Activated CD4-positive, alpha-beta T cell treated with anti-CD3 and anti-CD28 coated beads, Interleukin-2, amount 10 ng/mL, durations not matched to agents 24 days and 14 days (primary cell): ENCODE measurements around the gene CD2. TPM values are rescaled to one million over a fixed set of nuclear protein-coding genes. Genes with fewer than 3 reads are reported as not detected.

Experiments
- DNase-seq: peaks from one replicate; pipeline ENCODE4 v3.0.0; 2022
- H3K27ac Mint-ChIP-seq: one replicate; pipeline ENCODE4 v1.8.0; 2022; ENCODE audit warnings: mild to moderate bottlenecking, mixed read lengths
- H3K27me3 Mint-ChIP-seq: one replicate; pipeline ENCODE4 v1.8.0; 2022; ENCODE audit warnings: mixed read lengths
- H3K36me3 Mint-ChIP-seq: one replicate; pipeline ENCODE4 v1.8.0; 2022; ENCODE audit warnings: low read depth, mild to moderate bottlenecking, mixed read lengths
- H3K4me1 Mint-ChIP-seq: one replicate; pipeline ENCODE4 v1.8.0; 2021; ENCODE audit warnings: mixed read lengths
- H3K4me3 Mint-ChIP-seq: one replicate; pipeline ENCODE4 v1.8.0; 2022; ENCODE audit warnings: mild to moderate bottlenecking, moderate library complexity, mixed read lengths
- H3K9me3 Mint-ChIP-seq: one replicate; pipeline ENCODE4 v1.8.0; 2021; ENCODE audit warnings: mixed read lengths
- intact Hi-C: fragments of 100-400 bp; cut with micrococcal nuclease; formaldehyde crosslinking; loops from one replicate; pipeline ENCODE4 v1.15.1; 2023
- total RNA-seq: library from RNA; stranded (reverse); gene quantifications from 2 replicates; pipeline ENCODE4 v1.2.3, GENCODE V29; 2022

Gene CD2
- total RNA-seq, 1 donor from 2014 or later: 501 TPM

GRCh38 chr1:116786049-116786448 lies 31.8 kb downstream of the CD2 start:
- H3K27ac Mint-ChIP-seq: no peak overlapping the region
- peaks cover 13% of the 10 kb centered on the region for H3K36me3 Mint-ChIP-seq
- peaks cover 13% of the 10 kb centered on the region for H3K9me3 Mint-ChIP-seq
- H3K4me3 Mint-ChIP-seq: no peak overlapping the region
- intact Hi-C loops: no loop called here
- H3K4me1 Mint-ChIP-seq: peaks cover 24% of the 10 kb centered on the region
- H3K27me3 Mint-ChIP-seq: no peaks in the 10 kb centered on the region
- no peak for DNase-seq

DNA sequence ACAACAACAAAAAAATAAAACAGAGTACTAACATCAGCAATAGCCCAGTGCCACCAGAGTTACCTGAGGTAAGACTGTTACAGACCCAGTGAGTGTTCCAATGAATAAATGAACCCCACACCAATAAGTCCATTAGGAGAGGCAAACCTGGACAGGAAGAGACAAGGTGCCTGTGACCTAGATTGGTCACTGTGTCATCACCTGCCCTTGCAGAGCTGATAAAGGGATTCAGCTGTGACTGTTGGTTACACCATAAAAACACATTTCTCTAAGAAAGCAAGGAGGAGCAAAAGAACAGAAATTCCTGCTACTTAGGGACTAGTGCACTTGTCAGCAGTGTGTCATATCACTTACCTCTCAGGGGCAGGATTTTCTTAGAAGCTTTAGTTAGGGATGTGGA lies 37.5 kb downstream of the CD2 start:
- H3K36me3 Mint-ChIP-seq: peaks cover 9% of the 10 kb centered on the region
- no peak overlapping the region for H3K4me3 Mint-ChIP-seq
- peaks cover 9% of the 10 kb centered on the region for H3K9me3 Mint-ChIP-seq
- no peak for DNase-seq
- no peaks in the 10 kb centered on the region for H3K27me3 Mint-ChIP-seq
- H3K4me1 Mint-ChIP-seq: peaks cover 45% of the 10 kb centered on the region
- no peak overlapping the region for H3K27ac Mint-ChIP-seq
- intact Hi-C loops: no loop called here

DNA sequence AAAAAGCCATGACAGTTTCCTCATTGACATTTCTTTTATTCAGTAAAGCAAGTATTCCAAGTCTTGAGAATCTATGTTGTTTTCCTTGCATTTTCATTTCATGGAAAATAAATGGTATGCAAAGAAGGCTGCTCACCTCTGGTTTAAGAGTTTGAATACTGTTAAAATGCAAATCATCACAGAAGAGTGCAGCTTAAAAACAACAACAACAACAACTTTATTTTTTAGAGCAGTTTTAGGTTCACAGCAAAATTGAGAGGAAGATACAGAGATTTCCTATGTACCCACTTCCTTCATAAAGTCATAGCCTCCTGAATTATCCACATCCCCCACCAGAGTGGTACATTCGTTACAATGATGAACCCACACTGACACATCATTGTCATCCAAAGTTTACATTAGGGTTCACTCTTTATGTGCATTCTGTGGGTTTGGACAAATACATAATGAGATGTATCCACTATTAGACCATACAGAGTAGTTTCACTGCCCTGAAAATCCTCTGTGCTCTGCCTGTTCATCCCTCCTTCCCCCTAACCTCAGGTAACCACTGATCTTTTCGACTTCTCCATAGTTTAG lies 39.2 kb downstream of the CD2 start:
- H3K4me1 Mint-ChIP-seq: peaks cover 54% of the 10 kb centered on the region
- H3K9me3 Mint-ChIP-seq: peaks cover 13% of the 10 kb centered on the region
- no peak for DNase-seq
- H3K27me3 Mint-ChIP-seq: no peaks in the 10 kb centered on the region
- peaks cover 21% of the 10 kb centered on the region for H3K36me3 Mint-ChIP-seq
- intact Hi-C loops: no loop called here
- no peak overlapping the region for H3K4me3 Mint-ChIP-seq
- peak overlapping the region; percentile 50 for H3K27ac Mint-ChIP-seq

- no peaks in the 10 kb centered on the region for H3K27me3 Mint-ChIP-seq
- peaks cover 24% of the 10 kb centered on the region for H3K36me3 Mint-ChIP-seq
- H3K27ac Mint-ChIP-seq: no peak overlapping the region
- peaks cover 55% of the 10 kb centered on the region for H3K4me1 Mint-ChIP-seq
- no peak overlapping the region for H3K4me3 Mint-ChIP-seq
- H3K9me3 Mint-ChIP-seq: peaks cover 13% of the 10 kb centered on the region
- DNase-seq: no peak
- intact Hi-C loops: no loop called here
Measured at GRCh38 chr1:116794371-116794770, 40.1 kb downstream of the CD2 start.

DNA sequence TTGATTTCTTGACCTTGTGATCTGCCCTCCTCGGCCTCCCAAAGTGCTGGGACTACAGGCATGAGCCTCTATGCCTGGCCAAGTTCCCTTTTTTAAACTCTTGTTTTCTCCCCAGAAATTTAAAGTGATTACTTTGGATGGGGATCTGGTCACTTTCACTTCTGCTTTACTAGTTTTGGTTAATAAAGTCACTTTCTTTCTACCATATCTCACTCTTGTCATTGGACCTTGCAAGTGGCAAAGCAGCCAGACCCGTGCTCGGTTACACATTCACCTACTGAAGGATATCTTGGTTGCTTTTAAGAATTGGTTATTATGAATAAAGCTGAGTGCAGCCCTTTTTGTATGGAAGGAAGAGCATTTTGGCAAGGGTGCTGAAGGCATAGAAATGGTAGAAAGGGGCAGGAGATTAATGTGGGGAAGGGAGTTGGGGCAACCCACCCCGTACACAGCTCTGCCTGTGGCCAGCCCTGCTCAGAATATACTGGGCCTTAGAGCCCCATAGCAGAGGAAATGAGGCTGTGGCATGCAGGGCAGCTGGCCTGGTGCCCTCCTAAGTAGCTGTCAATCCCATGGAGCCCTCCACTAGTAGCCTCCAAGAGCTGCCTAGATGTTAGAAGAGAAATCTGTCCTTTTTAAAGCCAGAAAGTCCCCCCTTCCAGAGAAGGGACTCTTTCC lies 40.7 kb downstream of the CD2 start:
- Mint-ChIP-seq H3K27me3 (no peaks in the 10 kb centered on the region), H3K4me3 (no peak overlapping the region), H3K36me3 (peaks cover 24% of the 10 kb centered on the region), H3K4me1 (peaks cover 55% of the 10 kb centered on the region), H3K27ac (peak overlapping the region; percentile 29), H3K9me3 (peaks cover 10% of the 10 kb centered on the region)
- DNase-seq: no peak
- intact Hi-C loops: no loop called here

DNA sequence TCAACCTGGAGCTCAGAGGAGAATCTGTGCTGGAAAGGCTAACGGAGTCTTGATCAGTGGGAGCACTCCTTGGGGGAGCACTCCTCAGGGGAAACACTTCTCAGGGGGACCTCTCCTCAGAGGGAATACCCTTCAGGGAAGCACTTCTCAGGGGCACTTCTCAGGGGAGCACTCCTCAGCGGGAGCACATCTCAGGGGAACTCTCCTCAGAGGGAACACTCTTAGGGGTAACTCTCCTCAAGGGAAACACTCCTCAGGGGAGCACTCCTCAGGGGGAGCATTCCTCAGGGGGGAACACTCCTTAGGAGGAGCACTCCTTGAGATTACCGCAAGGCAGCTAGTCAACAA lies 41.2 kb downstream of the CD2 start:
- Mint-ChIP-seq H3K4me3 (no peak overlapping the region), H3K9me3 (peaks cover 8% of the 10 kb centered on the region), H3K27me3 (no peaks in the 10 kb centered on the region), H3K36me3 (peaks cover 26% of the 10 kb centered on the region), H3K27ac (no peak overlapping the region), H3K4me1 (peaks cover 55% of the 10 kb centered on the region)
- intact Hi-C loops: no loop called here
- DNase-seq: no peak

- peaks cover 27% of the 10 kb centered on the region for H3K36me3 Mint-ChIP-seq
- no peaks in the 10 kb centered on the region for H3K27me3 Mint-ChIP-seq
- DNase-seq: peak; percentile 74
Measured at GRCh38 chr1:116804736-116805135, 50.5 kb downstream of the CD2 start.

GRCh38 chr1:116805398-116805797 lies 51.2 kb downstream of the CD2 start:
- Mint-ChIP-seq H3K4me3 (peak overlapping the region; percentile 79), H3K27ac (peak overlapping the region; percentile 95), H3K9me3 (no peaks in the 10 kb centered on the region), H3K4me1 (peaks cover 87% of the 10 kb centered on the region), H3K36me3 (peaks cover 21% of the 10 kb centered on the region), H3K27me3 (no peaks in the 10 kb centered on the region)
- no peak for DNase-seq
- intact Hi-C loops: loop anchor here (10.0 kb wide), 1 partner anchor 431 kb away; the partner anchor contains the start of gene ATP1A1

More at GRCh38 chr1:116804736-116805135, 50.5 kb downstream of the CD2 start:
- no peaks in the 10 kb centered on the region for H3K9me3 Mint-ChIP-seq
- peaks cover 87% of the 10 kb centered on the region for H3K4me1 Mint-ChIP-seq
- intact Hi-C loops: loop anchor here (10.0 kb wide), 1 partner anchor 430 kb away; the partner anchor contains the start of gene ATP1A1
- peak overlapping the region; percentile 95 for H3K27ac Mint-ChIP-seq
- peak overlapping the region; percentile 79 for H3K4me3 Mint-ChIP-seq

- Mint-ChIP-seq H3K36me3 (peaks cover 18% of the 10 kb centered on the region), H3K4me1 (peaks cover 84% of the 10 kb centered on the region)
Measured at GRCh38 chr1:116806245-116806644, 52.0 kb downstream of the CD2 start.

DNA sequence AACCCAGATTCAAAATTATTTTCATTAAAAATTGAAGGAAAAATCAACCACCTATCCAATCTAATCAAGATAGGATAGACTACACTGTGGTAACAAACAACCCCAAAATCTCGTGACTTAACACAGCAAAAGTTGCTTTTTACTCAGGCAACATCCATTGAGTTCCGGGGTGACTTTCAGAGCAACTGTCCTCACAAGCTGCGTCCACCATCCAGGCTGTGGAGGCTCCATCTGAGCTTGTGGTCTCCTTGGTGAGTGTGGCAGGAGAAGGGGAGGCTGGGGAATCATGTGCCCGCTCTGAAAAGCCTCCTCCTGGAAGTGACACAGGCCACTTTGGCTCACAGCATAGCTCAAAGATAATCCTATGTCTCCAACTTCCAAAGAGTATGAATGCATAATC lies 52.4 kb downstream of the CD2 start:
- peak; percentile 72 for DNase-seq
- Mint-ChIP-seq H3K27me3 (no peaks in the 10 kb centered on the region), H3K27ac (peak overlapping the region; percentile 95), H3K9me3 (no peaks in the 10 kb centered on the region), H3K4me1 (peaks cover 84% of the 10 kb centered on the region), H3K36me3 (peaks cover 18% of the 10 kb centered on the region), H3K4me3 (peak overlapping the region; percentile 79)
- intact Hi-C loops: loop anchor here (1.0 to 10.0 kb wide), 5 partner anchors 9 to 432 kb away; partner anchors contain the start of gene ATP1A1

More at GRCh38 chr1:116806245-116806644, 52.0 kb downstream of the CD2 start:
- H3K27ac Mint-ChIP-seq: peak overlapping the region; percentile 95
- H3K4me3 Mint-ChIP-seq: peak overlapping the region; percentile 79
- no peaks in the 10 kb centered on the region for H3K9me3 Mint-ChIP-seq
- intact Hi-C loops: loop anchor here (1.0 to 10.0 kb wide), 5 partner anchors 9 to 431 kb away; partner anchors contain the start of gene ATP1A1
- no peaks in the 10 kb centered on the region for H3K27me3 Mint-ChIP-seq
- peak; percentile 83 for DNase-seq

GRCh38 chr1:116807394-116808199 lies 53.4 kb downstream of the CD2 start:
- Mint-ChIP-seq H3K4me3 (peak overlapping the region; percentile 72), H3K9me3 (peaks cover under 1% of the 10 kb centered on the region), H3K27me3 (no peaks in the 10 kb centered on the region), H3K36me3 (peaks cover 21% of the 10 kb centered on the region), H3K4me1 (peaks cover 80% of the 10 kb centered on the region), H3K27ac (peak overlapping the region; percentile 89)
- DNase-seq: peak; percentile 69
- intact Hi-C loops: loop anchor here (10.0 kb wide), 1 partner anchor 433 kb away; the partner anchor contains the start of gene ATP1A1

GRCh38 chr1:116808200-116808847 lies 54.1 kb downstream of the CD2 start:
- intact Hi-C loops: loop anchor here (10.0 kb wide), 1 partner anchor 434 kb away; the partner anchor contains the start of gene ATP1A1
- H3K36me3 Mint-ChIP-seq: peaks cover 25% of the 10 kb centered on the region

GRCh38 chr1:116808848-116809508 lies 54.7 kb downstream of the CD2 start:
- peak; percentile 68 for DNase-seq
- Mint-ChIP-seq H3K36me3 (peaks cover 28% of the 10 kb centered on the region), H3K4me3 (peak overlapping the region; percentile 72), H3K4me1 (peaks cover 74% of the 10 kb centered on the region), H3K27ac (peak overlapping the region; percentile 89), H3K9me3 (peaks cover 9% of the 10 kb centered on the region), H3K27me3 (no peaks in the 10 kb centered on the region)
- intact Hi-C loops: loop anchor here (10.0 kb wide), 1 partner anchor 434 kb away; the partner anchor contains the start of gene ATP1A1

More at GRCh38 chr1:116808200-116808847, 54.1 kb downstream of the CD2 start:
- peaks cover 6% of the 10 kb centered on the region for H3K9me3 Mint-ChIP-seq
- peak overlapping the region; percentile 72 for H3K4me3 Mint-ChIP-seq
- peak overlapping the region; percentile 89 for H3K27ac Mint-ChIP-seq
- H3K4me1 Mint-ChIP-seq: peaks cover 77% of the 10 kb centered on the region
- no peak for DNase-seq
- no peaks in the 10 kb centered on the region for H3K27me3 Mint-ChIP-seq
